IPS DF 6.9 (cell line): ENCODE measurements around the gene PBX1.

Source experiments
- DNase-seq: peaks from one replicate; pipeline ENCODE4 v3.0.0-alpha.2; 2013; ENCODE audit warnings: low read depth, low spot score
- H3K27ac ChIP-seq: one replicate; pipeline ENCODE4 v1.5.1; 2013; ENCODE audit warnings: low read length, control low read depth
- H3K27me3 ChIP-seq: 2 replicates; pipeline ENCODE4 v1.6.1; 2013; ENCODE audit warnings: mild to moderate bottlenecking, low read length; ENCODE audit not compliant: control insufficient read depth, insufficient read depth
- H3K36me3 ChIP-seq: 2 replicates; pipeline ENCODE4 v1.6.1; 2013; ENCODE audit warnings: low read length; ENCODE audit not compliant: control insufficient read depth, insufficient read depth
- H3K4me1 ChIP-seq: 2 replicates; pipeline ENCODE4 v1.6.1; 2013; ENCODE audit warnings: low read length; ENCODE audit not compliant: control insufficient read depth, insufficient read depth
- H3K4me3 ChIP-seq: 2 replicates; pipeline ENCODE4 v1.5.1; 2013; ENCODE audit warnings: mild to moderate bottlenecking, low read length
- H3K9me3 ChIP-seq: 2 replicates; pipeline ENCODE4 v1.6.1; 2013; ENCODE audit warnings: low read length, inconsistent platforms; ENCODE audit not compliant: control insufficient read depth, insufficient read depth
- WGBS: extraction: QIAGEN DNeasy Blood & Tissue Kit; methylation state at CpG from one replicate; pipeline ENCODE4 v1.1.7; 2013; ENCODE audit warnings: mixed read lengths, missing lambda C conversion rate; ENCODE audit not compliant: insufficient read length, insufficient coverage; 5-methylcytosine and 5-hydroxymethylcytosine counted together

PBX1 gene

GRCh38 chr1:164736137-164736536, 177.2 kb downstream of the PBX1 start:
- H3K4me1 ChIP-seq: peaks cover 8% of the 10 kb centered on the region
- H3K27me3 ChIP-seq: no peaks in the 10 kb centered on the region
- H3K4me3 ChIP-seq: no peak overlapping the region
- H3K27ac ChIP-seq: no peak overlapping the region
- no peak for DNase-seq
- H3K9me3 ChIP-seq: no peaks in the 10 kb centered on the region
- WGBS: 100% methylated on average over 2 of the region's 8 CpGs
- H3K36me3 ChIP-seq: no peaks in the 10 kb centered on the region

- H3K4me1 ChIP-seq: peaks cover 1% of the 10 kb centered on the region; the same call in 1 of the 2 replicates
- H3K27me3 ChIP-seq: no peaks in the 10 kb centered on the region
- H3K27ac ChIP-seq: no peak overlapping the region
- H3K36me3 ChIP-seq: no peaks in the 10 kb centered on the region
- 100% methylated on average over 1 of the region's 10 CpGs for WGBS
- no peaks in the 10 kb centered on the region for H3K9me3 ChIP-seq
- no peak overlapping the region for H3K4me3 ChIP-seq
- DNase-seq: no peak
Observed at GRCh38 chr1:164739189-164739588, 180.2 kb downstream of the PBX1 start.

DNA sequence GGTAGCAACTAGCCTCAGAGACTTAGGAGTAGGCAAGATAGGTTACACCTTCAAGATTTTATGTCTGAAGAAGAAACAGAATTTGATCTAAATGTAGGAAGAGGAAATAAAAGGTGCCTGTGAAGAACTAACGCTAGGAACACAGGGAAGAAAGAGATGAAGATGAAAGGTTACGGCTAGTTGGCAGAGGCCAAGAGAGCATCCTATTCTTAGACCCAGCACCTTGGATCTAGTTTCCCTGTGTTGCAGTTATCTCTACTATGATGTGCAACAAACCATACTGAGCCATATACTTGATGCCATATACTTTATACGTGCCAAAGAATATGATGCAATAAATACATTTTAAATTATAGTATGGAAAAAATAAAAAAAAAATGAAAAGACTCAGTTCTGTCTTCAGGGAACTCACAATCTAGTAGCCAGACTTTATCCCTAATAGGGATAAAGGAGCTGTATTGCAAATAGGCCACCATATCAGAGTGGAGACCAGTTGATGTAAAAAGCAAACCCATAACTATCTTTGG, 181.1 kb downstream of the PBX1 start:
- no peaks in the 10 kb centered on the region for H3K27me3 ChIP-seq
- no CpG with 5 or more reads among the region's 3 CpGs for WGBS

DNA sequence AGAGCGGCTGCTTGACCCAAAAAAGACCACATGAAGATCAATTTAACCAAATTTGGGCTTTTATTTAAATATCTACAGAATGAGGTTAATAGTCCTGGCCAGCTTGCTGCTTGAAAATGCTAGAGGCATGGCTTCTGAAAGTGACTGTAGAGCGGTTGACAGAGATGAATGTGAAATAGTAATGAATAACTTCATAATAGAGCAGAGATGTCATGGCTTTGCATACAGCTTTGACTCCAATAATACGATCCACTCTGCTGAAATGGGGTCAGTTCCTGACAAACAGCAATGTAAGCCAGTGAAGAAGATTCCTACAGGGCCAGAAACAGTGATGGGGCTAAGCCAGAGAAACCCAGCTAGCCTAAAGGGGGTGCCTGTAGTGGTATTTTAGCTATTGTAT, 183.8 kb downstream of the PBX1 start:
- peaks cover 1% of the 10 kb centered on the region; the same call in 1 of the 2 replicates for H3K4me1 ChIP-seq
- no peaks in the 10 kb centered on the region for H3K36me3 ChIP-seq
- DNase-seq: no peak
- WGBS: no CpG with 5 or more reads among the region's 3 CpGs
- no peaks in the 10 kb centered on the region for H3K9me3 ChIP-seq
- no peaks in the 10 kb centered on the region for H3K27me3 ChIP-seq
- H3K27ac ChIP-seq: no peak overlapping the region
- no peak overlapping the region for H3K4me3 ChIP-seq

More for the DNA sequence above, 181.1 kb downstream of the PBX1 start:
- H3K27ac ChIP-seq: no peak overlapping the region
- no peak overlapping the region for H3K4me3 ChIP-seq
- H3K9me3 ChIP-seq: no peaks in the 10 kb centered on the region
- no peaks in the 10 kb centered on the region for H3K36me3 ChIP-seq
- no peak for DNase-seq
- peaks cover 1% of the 10 kb centered on the region; the same call in 1 of the 2 replicates for H3K4me1 ChIP-seq

DNA sequence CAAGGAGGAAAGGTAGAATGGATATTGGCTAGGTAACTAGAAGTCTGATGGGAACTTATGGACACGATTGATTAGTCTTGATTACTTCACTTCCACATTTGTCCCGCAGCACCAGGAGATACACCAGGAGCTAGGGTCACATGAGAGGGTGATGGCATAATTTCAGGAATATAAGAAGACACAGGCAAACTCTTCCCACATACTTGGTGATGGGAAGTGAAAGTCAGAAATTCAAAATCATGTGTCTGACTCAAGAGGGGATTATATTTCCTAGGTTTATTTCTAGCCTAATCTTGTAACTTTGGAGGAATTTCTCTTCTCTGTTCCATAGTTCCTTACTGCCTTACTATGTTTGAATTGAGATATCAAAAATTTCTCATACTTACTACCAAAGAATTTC, 185.0 kb downstream of the PBX1 start:
- Histone ChIP-seq H3K4me1 (peaks cover 1% of the 10 kb centered on the region; the same call in 1 of the 2 replicates), H3K36me3 (no peaks in the 10 kb centered on the region), H3K4me3 (no peak overlapping the region), H3K27ac (no peak overlapping the region), H3K9me3 (no peaks in the 10 kb centered on the region), H3K27me3 (no peaks in the 10 kb centered on the region)
- no peak for DNase-seq
- WGBS: no CpG with 5 or more reads among the region's 2 CpGs

- Histone ChIP-seq H3K4me1 (no peaks in the 10 kb centered on the region), H3K36me3 (no peaks in the 10 kb centered on the region), H3K27me3 (no peaks in the 10 kb centered on the region), H3K9me3 (no peaks in the 10 kb centered on the region), H3K27ac (no peak overlapping the region), H3K4me3 (no peak overlapping the region)
- DNase-seq: no peak
- no CpG with 5 or more reads among the region's 5 CpGs for WGBS
Observed at GRCh38 chr1:164745736-164746135, 186.8 kb downstream of the PBX1 start.

DNA sequence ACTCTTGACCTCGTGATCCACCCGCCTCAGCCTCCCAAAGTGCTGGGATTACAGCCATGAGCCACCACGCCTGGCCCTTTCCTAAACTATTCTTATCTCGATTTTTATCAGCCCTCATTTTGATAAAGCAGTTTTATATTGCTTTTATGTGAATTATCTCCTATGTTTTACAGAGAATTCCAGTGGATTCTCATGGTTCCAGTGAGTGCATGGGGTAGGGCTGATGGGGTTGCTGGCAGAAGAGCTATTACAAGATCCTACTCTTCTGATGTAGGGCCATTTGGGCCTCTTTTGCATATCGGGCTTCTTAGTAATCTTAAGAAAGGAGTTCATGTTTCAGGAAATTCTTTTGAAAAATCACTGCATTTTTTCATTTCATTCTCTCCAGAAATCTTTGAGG, 187.6 kb downstream of the PBX1 start:
- no peak for DNase-seq
- H3K27me3 ChIP-seq: no peaks in the 10 kb centered on the region
- no peaks in the 10 kb centered on the region for H3K9me3 ChIP-seq
- no peaks in the 10 kb centered on the region for H3K4me1 ChIP-seq
- no peaks in the 10 kb centered on the region for H3K36me3 ChIP-seq
- H3K4me3 ChIP-seq: no peak overlapping the region
- H3K27ac ChIP-seq: no peak overlapping the region
- no CpG with 5 or more reads among the region's 5 CpGs for WGBS

DNA sequence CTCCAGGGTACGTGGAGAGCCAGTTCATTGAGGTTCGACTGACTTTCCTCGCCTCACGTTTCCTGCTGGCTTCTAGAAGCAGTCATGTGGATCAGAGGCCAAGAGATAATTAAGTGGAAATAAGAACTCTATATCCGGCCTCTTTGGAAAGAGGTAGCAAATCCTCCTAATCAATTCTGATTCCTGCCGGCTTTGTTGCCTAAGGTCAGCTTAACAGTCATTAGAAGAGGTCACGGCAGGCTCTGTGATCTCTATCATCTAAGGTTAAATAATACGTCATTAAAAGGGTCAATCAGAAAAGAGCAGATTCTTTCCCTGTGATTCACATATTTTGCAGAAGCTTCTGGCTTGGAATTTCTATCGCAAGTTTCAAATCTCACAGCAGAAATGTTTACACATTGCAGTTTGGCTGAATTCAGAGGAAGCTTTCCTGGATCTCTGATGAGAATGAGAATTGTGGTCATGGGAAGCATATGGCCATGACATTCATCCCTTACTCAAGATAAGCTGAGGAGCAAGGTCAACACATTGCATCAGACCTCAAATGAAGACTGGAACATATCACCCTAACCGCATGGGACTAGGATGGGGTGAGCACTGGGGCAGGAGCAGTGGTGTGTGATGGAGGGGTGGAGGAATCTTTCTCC, 189.4 kb downstream of the PBX1 start:
- no peak overlapping the region for H3K4me3 ChIP-seq
- H3K4me1 ChIP-seq: no peaks in the 10 kb centered on the region
- no peak for DNase-seq
- no peak overlapping the region for H3K27ac ChIP-seq
- WGBS: no CpG with 5 or more reads among the region's 10 CpGs
- H3K27me3 ChIP-seq: no peaks in the 10 kb centered on the region
- H3K36me3 ChIP-seq: no peaks in the 10 kb centered on the region
- no peaks in the 10 kb centered on the region for H3K9me3 ChIP-seq

GRCh38 chr1:164753521-164754077, 194.6 kb downstream of the PBX1 start:
- Histone ChIP-seq H3K4me1 (0 out of 2 replicates have a peak, but pooled peaks cover 1% of the 10 kb centered on the region), H3K27me3 (no peaks in the 10 kb centered on the region), H3K4me3 (no peak overlapping the region), H3K9me3 (no peaks in the 10 kb centered on the region), H3K27ac (no peak overlapping the region), H3K36me3 (no peaks in the 10 kb centered on the region)
- WGBS: no CpG with 5 or more reads among the region's 11 CpGs
- DNase-seq: no peak

GRCh38 chr1:164754088-164754600, 195.2 kb downstream of the PBX1 start:
- Histone ChIP-seq H3K4me1 (0 out of 2 replicates have a peak, but pooled peaks cover 1% of the 10 kb centered on the region), H3K27ac (no peak overlapping the region), H3K36me3 (no peaks in the 10 kb centered on the region), H3K9me3 (no peaks in the 10 kb centered on the region), H3K4me3 (no peak overlapping the region), H3K27me3 (no peaks in the 10 kb centered on the region)
- DNase-seq: no peak
- WGBS: no CpG with 5 or more reads among the region's 8 CpGs
